Transverse colon (tissue), 3 donors: Measurements from ENCODE around the gene AP1M1.

Source experiments
- EP300 ChIP-seq: sonication (generic); formaldehyde crosslinking; IDR thresholded peaks from one replicate; pipeline ENCODE4 v1.6.1; 2017; ENCODE audit warnings: antibody characterized with exemption, low read depth
- POLR2A ChIP-seq: fragments of 450-650 bp; IDR thresholded peaks from one replicate; pipeline ENCODE4 v1.6.1; 2016; ENCODE audit warnings: antibody characterized with exemption, mild to moderate bottlenecking, moderate library complexity
- TF ChIP-seq, protein P1 (sequence below), 5 experiments: fragments of 200-600 bp in 3 of 5; fragments of 450-650 bp in 2 of 5; sonication (generic) in 3 of 5; IDR thresholded peaks; 1 replicate in 2 of 5; 2 replicates in 3 of 5; pipeline ENCODE4 v1.5.1; 2016 to 2017; ENCODE audit warnings: antibody characterized with exemption in 5 of 5, inconsistent platforms in 3 of 5, mild to moderate bottlenecking in 2 of 5, moderate library complexity in 1 of 5

DNA sequence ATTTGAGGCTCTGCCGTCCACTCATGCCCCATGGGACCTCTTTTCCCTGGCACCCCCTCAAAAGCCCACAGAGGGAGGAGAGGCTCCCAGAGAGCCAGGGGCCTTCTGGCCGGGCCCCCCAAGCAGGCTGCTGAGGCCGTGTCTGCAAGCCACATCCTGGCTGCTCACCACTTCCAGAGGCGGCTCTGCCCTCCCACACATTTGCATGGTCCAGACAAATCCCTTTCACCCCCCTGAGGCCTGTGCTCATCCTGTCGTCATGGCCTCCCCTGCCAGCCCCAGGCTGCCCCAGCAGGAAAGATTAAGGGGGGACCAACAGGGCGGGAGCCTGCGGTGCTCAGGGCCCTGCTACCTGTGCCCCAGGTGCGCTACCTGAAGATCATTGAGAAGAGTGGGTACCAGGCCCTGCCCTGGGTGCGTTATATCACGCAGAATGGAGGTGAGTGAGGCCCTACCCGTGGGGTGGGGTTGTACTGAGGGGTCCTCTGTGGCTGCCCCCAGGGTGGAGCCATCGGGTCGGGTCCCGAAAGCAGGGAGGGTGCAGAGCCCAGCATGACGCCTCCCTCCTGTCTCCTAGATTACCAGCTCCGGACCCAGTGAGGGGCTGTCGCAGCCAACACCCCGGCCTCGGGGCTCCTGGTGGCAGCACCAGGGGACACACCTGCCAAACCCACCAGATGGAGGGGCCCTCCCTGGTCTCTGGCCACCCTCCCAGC lies 36.3 kb downstream of the AP1M1 start:
- TF ChIP-seq, protein P1, sequence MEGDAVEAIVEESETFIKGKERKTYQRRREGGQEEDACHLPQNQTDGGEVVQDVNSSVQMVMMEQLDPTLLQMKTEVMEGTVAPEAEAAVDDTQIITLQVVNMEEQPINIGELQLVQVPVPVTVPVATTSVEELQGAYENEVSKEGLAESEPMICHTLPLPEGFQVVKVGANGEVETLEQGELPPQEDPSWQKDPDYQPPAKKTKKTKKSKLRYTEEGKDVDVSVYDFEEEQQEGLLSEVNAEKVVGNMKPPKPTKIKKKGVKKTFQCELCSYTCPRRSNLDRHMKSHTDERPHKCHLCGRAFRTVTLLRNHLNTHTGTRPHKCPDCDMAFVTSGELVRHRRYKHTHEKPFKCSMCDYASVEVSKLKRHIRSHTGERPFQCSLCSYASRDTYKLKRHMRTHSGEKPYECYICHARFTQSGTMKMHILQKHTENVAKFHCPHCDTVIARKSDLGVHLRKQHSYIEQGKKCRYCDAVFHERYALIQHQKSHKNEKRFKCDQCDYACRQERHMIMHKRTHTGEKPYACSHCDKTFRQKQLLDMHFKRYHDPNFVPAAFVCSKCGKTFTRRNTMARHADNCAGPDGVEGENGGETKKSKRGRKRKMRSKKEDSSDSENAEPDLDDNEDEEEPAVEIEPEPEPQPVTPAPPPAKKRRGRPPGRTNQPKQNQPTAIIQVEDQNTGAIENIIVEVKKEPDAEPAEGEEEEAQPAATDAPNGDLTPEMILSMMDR (IDR thresholded peaks at IDR 0.05), result no peak
- TF ChIP-seq POLR2A, result no peak
- TF ChIP-seq EP300, result no peak
